GM21576 (cell line): ENCODE results near the gene DPPA2.
"Not testable (repeated sequence)": the region's sequence is repeated elsewhere in the genome, so short reads cannot be mapped to it uniquely, and the experiment has no call there.

Experiments
- ATAC-seq: cut with Tn5 transposase; IDR thresholded peaks from one replicate; pipeline ENCODE4 v1.9.1; 2021; ENCODE audit warnings: mild to moderate bottlenecking, moderate library complexity; ENCODE audit not compliant: unreplicated experiment

The DPPA2 gene

GRCh38 chr3:109316162-109316730 is at the start of gene DPPA2:
Gene DPPA2, minus strand, starts transcription at chr3:109316517. Its CDS starts 1,975 bp downstream, at chr3:109314542.
- no peak for ATAC-seq

DNA sequence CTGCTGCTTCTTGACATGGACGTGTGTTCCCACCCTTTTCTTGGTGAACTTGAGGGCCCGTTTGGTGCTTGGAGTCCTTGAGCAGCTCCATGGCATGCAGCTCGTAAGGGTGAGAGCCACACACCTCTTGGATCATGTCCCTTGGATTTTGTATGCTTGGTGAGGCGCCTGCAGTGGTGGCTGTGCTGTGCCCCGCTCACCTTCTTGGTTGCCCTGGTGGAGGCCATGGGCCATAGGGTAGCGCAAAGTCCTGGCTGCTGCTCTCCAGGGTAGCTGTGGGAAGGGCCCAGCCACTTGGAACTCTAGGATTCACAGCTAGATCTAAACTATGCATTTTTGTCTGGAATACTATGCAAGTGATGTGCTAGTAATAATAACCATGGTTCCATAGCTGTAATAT is 47.8 kb upstream of the DPPA2 start:
- no peak for ATAC-seq

DNA sequence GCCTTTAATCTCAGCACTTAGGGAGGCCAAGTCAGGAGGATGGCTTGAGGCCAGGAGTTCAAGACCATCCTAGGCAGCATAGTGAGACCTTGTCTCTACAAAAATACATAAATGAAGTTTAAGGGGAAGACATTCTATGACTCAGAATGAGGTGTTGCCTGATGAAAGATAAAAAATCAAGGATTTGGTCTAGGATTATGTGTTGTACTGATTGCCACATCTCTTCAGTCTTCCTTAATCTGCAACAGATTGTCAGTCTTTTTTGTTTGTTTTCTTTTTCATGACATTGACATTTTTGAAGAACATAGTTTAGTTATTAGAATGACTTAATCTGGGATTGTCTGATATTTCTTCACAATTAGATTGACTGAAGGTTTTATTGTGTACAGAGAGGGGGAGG is 47.3 kb upstream of the DPPA2 start:
- ATAC-seq = no peak

DNA sequence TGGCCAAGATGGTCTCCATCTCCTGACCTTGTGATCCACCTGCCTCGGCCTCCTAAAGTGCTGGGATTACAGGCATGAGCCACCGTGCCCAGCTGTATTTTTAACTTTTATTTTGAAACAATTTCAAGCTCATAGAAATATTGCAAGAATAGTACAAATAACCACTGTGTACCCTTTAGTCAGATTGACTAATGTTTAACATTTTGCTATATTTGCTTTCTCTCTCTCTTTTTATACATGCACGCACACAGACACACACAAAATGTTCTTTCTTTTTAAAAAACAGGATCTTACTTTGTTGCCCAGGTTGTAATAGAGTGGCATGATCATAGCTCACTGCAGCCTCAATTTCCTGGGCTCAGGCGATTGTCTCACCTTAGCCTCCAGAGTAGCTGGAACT is 46.5 kb upstream of the DPPA2 start:
- no peak for ATAC-seq

DNA sequence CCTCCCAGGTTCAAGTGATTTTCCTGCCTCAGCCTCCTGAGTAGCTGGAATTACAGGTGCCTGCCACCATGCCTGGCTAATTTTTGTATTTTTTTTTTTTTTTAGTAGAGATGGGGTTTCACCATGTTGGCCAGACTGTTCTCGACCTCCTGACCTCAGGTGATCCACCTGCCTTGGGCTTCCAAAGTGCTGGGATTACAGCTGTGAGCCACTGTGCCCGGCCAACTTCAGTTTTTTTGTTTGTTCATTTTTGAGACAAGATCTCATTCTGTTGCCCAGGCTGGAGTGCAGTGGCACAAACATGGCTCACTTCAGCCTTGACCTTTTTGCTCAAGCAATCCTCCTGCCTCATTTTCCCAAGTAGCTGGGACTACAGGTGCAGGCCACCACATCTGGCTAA is 42.5 kb upstream of the DPPA2 start:
- ATAC-seq = not testable (repeated sequence)

DNA sequence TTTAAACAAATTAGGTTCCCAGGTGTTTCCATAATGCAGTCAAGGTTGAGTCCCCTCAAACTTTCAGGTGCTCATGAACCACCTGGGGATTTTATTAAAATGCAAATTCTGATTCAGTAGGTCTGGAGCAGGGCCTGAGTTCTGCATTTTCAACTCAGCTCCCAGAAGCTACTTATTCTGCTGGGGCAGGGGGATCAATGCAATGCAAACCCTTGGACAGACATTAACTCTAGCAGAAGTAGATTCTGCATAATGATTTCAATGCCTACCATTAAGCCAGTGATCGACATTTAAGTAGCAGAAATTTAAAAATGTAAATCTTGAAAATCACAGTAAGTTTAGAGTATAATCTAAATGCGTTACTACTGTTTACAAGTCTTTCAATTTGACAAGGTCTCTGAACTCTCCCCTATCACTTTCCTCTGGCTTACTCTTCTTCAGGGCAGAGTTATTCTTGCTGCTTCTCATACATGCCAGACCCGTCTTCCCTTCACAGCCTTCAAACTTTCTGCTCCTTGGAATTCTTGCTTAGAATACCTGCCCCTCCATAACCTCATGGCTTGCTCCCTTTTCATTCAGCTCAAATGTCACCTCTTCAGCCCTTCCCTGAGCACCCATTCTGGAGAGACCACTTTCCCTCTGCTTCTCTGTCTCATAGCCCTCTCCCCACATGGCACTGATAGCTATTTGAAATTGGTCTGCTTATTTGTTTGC is 40.3 kb upstream of the DPPA2 start:
- ATAC-seq = no peak

- no peak for ATAC-seq
These were observed 39.5 kb upstream of the DPPA2 start for GRCh38 chr3:109355625-109356441.

GRCh38 chr3:109353057-109353456 is 36.7 kb upstream of the DPPA2 start:
- ATAC-seq = no peak

GRCh38 chr3:109351231-109351630 is 34.9 kb upstream of the DPPA2 start:
- ATAC-seq = no peak

DNA sequence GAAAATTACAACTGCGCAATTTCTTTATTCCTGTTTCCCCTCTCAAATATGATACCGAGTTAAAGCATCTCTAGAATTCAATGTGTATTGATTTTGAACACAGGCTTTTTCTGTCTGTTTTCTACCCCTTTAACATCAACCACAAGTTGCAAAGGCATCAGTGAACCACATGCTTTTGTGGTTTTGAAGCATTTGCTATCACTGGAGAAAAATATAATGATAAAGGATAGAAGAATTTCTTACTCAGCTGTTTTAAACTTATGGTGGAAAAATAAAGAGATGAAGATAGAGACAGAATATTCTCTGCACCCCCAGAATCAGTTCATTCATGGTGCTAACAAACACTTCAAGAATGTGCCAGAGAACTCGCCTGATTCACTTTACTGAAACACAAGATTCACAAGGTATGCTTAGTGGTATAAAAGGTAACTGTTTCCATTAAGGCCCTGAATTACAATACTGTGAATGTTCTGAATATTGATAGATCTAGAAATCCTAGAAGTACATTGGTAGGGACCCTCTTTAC is 30.5 kb upstream of the DPPA2 start:
- ATAC-seq = no peak

DNA sequence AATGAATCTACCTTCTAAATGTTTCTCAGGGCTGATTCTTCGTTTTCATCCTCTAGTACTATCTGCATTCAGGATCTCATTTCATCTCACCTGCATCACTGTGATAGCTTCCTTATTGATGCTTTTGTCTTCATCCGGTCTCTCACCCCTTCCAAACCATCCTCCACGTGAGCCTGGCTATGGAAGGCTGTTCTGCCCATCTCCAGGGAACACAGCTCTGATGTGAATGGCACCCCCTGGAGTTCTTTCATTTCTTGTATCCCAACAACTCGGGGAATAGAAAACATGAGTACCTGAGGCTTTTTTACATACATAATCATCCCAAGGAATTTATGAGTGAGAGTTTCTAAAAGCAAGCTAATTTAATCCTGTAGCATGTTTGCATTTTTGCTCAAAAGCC is 29.8 kb upstream of the DPPA2 start:
- no peak for ATAC-seq

- no peak for ATAC-seq
These were observed 23.7 kb upstream of the DPPA2 start for GRCh38 chr3:109339714-109340648.

DNA sequence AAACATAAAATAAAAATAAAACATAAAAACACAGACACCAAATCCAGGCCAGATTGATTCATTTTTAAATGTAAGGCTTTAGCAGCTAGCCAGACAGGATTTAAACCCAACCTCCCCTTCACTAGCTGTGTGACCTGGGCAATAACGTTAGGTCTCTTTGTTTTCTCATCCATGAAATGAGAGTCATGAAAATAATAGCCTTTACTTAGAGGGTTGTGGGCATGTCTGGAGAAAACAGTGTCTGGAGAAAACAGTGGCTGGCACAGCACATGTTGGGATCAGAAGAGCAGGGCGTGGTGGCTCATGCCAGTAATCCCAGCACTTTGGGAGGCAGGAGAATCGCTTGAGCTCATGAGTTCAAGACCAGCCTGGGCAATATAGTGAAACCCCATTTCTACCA is 22.9 kb upstream of the DPPA2 start:
- ATAC-seq = no peak

DNA sequence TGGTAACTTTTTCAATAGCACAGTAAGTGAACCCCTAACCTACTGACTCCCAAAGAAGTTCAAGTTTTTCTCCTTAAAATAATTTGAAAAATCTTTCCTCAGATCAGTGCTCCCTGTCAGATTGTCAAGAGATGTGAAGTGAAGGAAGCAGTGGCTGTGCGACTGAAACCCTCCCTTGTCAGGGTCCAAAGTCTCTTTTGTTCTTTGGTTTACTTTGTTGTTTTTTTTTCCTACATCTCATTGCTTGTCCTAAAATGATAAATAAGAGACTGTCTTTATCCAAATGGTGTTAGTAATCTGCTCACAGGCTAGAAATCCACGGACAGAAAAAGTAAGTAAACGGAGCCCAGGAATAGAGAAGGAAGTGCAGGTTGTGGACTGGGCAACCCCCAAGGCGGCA is 22.0 kb upstream of the DPPA2 start:
- ATAC-seq = no peak

DNA sequence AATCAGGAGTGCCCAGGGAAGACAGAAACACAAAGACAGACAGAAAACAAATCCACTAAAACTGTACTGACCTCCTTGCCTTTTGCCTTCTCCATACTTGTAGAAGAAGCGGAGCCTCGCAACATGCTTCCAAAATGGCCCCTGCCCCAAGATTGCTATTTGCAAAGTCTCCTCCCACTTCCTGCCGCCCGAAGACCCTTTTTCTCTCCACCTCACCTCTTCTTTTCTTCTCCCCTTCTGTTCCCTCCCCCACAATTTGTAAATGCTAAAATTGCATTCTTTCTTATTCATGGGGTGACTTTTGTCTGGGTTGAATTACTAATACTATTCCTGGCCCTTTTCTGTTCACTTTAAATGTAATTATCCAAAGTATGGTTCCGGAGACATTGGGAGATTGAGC is 21.1 kb upstream of the DPPA2 start, which contains the start of gene DPPA4:
TSS of gene DPPA4 (minus strand) at position 154 of the 400 bp plus-strand sequence. CDS start at position 125, 29 bp downstream.
- ATAC-seq = no peak

GRCh38 chr3:109336291-109336861 is 20.1 kb upstream of the DPPA2 start:
- ATAC-seq = no peak

DNA sequence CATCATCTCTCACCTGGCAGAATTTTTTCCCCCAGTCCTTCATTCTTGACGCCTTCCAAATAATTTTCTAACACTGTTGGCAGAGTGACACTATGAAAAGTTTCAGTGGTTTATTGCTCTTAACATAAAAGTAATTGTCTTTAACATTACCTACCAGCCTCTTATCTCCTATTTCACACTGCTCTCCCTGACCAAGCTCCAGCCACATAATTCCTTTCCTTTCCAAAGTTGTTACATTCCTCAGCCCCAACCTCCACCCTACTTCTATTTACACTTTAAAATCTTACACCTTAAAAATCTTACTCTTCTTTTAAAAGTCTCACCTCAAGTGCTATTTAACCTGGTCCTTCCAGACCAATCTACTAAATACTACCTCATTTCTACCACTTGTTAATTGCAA is 18.3 kb upstream of the DPPA2 start:
- no peak for ATAC-seq

GRCh38 chr3:109331692-109332091 is 15.4 kb upstream of the DPPA2 start:
- ATAC-seq = no peak

GRCh38 chr3:109330405-109330804 is 14.1 kb upstream of the DPPA2 start:
- no peak for ATAC-seq

- no peak for ATAC-seq
These were observed 11.9 kb upstream of the DPPA2 start for GRCh38 chr3:109328202-109328601.
